B cell (primary cell): ENCODE measurements around the gene PCSK2. TPM values are rescaled to one million over a fixed set of nuclear protein-coding genes. Genes with fewer than 3 reads are reported as not detected.

Experiments
- ATAC-seq: fragments of 200-7000 bp; cut with Tn5 transposase; one replicate; pipeline ENCODE4 v1.10.0; 2021; ENCODE audit warnings: low read depth, mild to moderate bottlenecking, moderate number of reproducible peaks, moderate library complexity
- CTCF ChIA-PET: fragments of 350-600 bp; sonication (Branson Sonifier 250); formaldehyde crosslinking; loops from one replicate; lab custom pipeline; 2021; ENCODE audit warnings: antibody characterized with exemption, inconsistent platforms; lab: Charles Lee
- POLR2A ChIA-PET: fragments of 350-600 bp; sonication (Branson Sonifier 250); formaldehyde crosslinking; loops from one replicate; lab custom pipeline; 2021; ENCODE audit warnings: antibody characterized with exemption; lab: Charles Lee
- DNase-seq: peaks from one replicate; pipeline ENCODE4 v3.0.0; 2013
- H2AFZ ChIP-seq: 2 replicates; pipeline ENCODE4 v1.6.1; 2012; ENCODE audit warnings: mild to moderate bottlenecking, low read depth, low read length; ENCODE audit not compliant: insufficient read depth, poor library complexity, severe bottlenecking
- H3K27ac ChIP-seq, 2 donors: 1 replicate in 1 of 2; 2 replicates in 1 of 2; pipeline ENCODE4 v1.5.1; 2012 to 2013; ENCODE audit warnings: low read length in 2 of 2, mild to moderate bottlenecking in 2 of 2, moderate library complexity in 1 of 2
- H3K27me3 ChIP-seq, 4 experiments: fragments of 200-600 bp in 1 of 4; sonication (generic) in 1 of 4; replicated peaks in 1 of 4; 1 replicate in 2 of 4; 2 replicates in 2 of 4; pipeline versions ENCODE4 v1.6.1 to v1.7.0; 2013 to 2016; ENCODE audit warnings: low read length in 3 of 4, mild to moderate bottlenecking in 2 of 4, mixed read lengths in 1 of 4, moderate library complexity in 1 of 4; ENCODE audit not compliant: insufficient read depth in 4 of 4, control insufficient read depth in 3 of 4; ENCODE audit errors: control extremely low read depth in 1 of 4
- H3K36me3 ChIP-seq, 2 experiments: replicated peaks in 1 of 2; 1 replicate in 1 of 2; 2 replicates in 1 of 2; pipeline versions ENCODE4 v1.6.1 to v1.7.1; 2013; ENCODE audit warnings: low read length in 1 of 2; ENCODE audit not compliant: insufficient read depth in 2 of 2, control insufficient read depth in 1 of 2; ENCODE audit errors: control extremely low read depth in 1 of 2, extremely low read depth in 1 of 2
- H3K4me1 ChIP-seq, 2 donors: fragments of 200-600 bp in 1 of 2; sonication (generic) in 1 of 2; 1 replicate in 1 of 2; 2 replicates in 1 of 2; pipeline versions ENCODE4 v1.5.1 to v1.6.1; 2013 to 2017; ENCODE audit warnings: low read length in 2 of 2; ENCODE audit not compliant: control insufficient read depth in 2 of 2, insufficient read depth in 2 of 2
- H3K4me2 ChIP-seq: replicated peaks from 2 replicates; pipeline ENCODE3; 2012; ENCODE audit warnings: mild to moderate bottlenecking, low read depth, low read length; ENCODE audit not compliant: poor library complexity, severe bottlenecking
- H3K4me3 ChIP-seq, 5 experiments: fragments of 200-600 bp in 1 of 5; sonication (generic) in 1 of 5; 1 replicate in 3 of 5; 2 replicates in 2 of 5; pipeline versions ENCODE4 v1.5.1 to v1.7.0; 2011 to 2016; ENCODE audit warnings: low read length in 4 of 5, mild to moderate bottlenecking in 4 of 5, low read depth in 2 of 5, control low read depth in 1 of 5, moderate library complexity in 1 of 5; ENCODE audit not compliant: insufficient read depth in 1 of 5; ENCODE audit errors: control extremely low read depth in 1 of 5, extremely low read depth in 1 of 5
- H3K79me2 ChIP-seq: fragments of 200-600 bp; sonication (generic); one replicate; pipeline ENCODE4 v1.6.0; 2016; ENCODE audit warnings: low read length; ENCODE audit not compliant: control insufficient read depth, insufficient read depth
- H3K9ac ChIP-seq: fragments of 200-600 bp; sonication (generic); 2 replicates; pipeline ENCODE4 v1.6.1; 2017; ENCODE audit warnings: mild to moderate bottlenecking, low read length, moderate library complexity
- H3K9me3 ChIP-seq, 3 donors: one replicate each; pipeline versions ENCODE4 v1.6.1 to v1.7.1; 2013; ENCODE audit warnings: low read length in 2 of 3; ENCODE audit not compliant: control insufficient read depth in 2 of 3, insufficient read depth in 1 of 3; ENCODE audit errors: control extremely low read depth in 1 of 3
- H4K20me1 ChIP-seq: 2 replicates; pipeline ENCODE4 v1.6.0; 2012; ENCODE audit warnings: mild to moderate bottlenecking, low read length; ENCODE audit not compliant: insufficient read depth, control insufficient read depth, poor library complexity, severe bottlenecking
- H3K27ac Mint-ChIP-seq: one replicate; pipeline ENCODE4 v1.8.0; 2021; ENCODE audit warnings: mixed read lengths
- H3K27me3 Mint-ChIP-seq: one replicate; pipeline ENCODE4 v1.8.0; 2021; ENCODE audit warnings: mixed read lengths
- H3K4me1 Mint-ChIP-seq: one replicate; pipeline ENCODE4 v1.8.0; 2021; ENCODE audit warnings: mixed read lengths
- H3K4me3 Mint-ChIP-seq: one replicate; pipeline ENCODE4 v1.8.0; 2021; ENCODE audit warnings: mixed read lengths
- H3K9me3 Mint-ChIP-seq: one replicate; pipeline ENCODE4 v1.8.0; 2022; ENCODE audit warnings: mixed read lengths; ENCODE audit not compliant: insufficient read depth
- CTCF ChIP-seq: fragments of 200-600 bp; IDR thresholded peaks from one replicate; pipeline ENCODE4 v1.8.0; 2022; ENCODE audit warnings: antibody characterized with exemption, mild to moderate bottlenecking
- EZH2 ChIP-seq: IDR thresholded peaks from 2 replicates; pipeline ENCODE4 v1.6.1; 2012; ENCODE audit warnings: borderline replicate concordance, low read depth, mild to moderate bottlenecking, moderate library complexity, low read length; ENCODE audit not compliant: insufficient read depth, poor library complexity, severe bottlenecking
- WGBS: methylation state at CpG from one replicate; pipeline ENCODE4 v1.1.5; 2013; ENCODE audit warnings: missing lambda C conversion rate; ENCODE audit not compliant: insufficient coverage; 5-methylcytosine and 5-hydroxymethylcytosine counted together
- intact Hi-C: fragments of 100-400 bp; cut with micrococcal nuclease; formaldehyde crosslinking; loops from one replicate; pipeline ENCODE4 v1.10.0; 2022
- polyA plus RNA-seq: library from polyadenylated mRNA; depleted of rRNA; stranded (reverse); fragments of >200 nt; gene quantifications from 2 replicates; pipeline ENCODE4 v1.2.3, GENCODE V29; 2012
- total RNA-seq, 2 donors: library from RNA; stranded (reverse); fragments of 120-200 nt in 1 of 2; gene quantifications; 1 replicate in 1 of 2; 2 replicates in 1 of 2; pipeline versions ENCODE4 v1.2.3 to v1.2.4, GENCODE V29; 2013 to 2022

PCSK2 gene
- total and polyA plus RNA-seq, 2 donors (not counting 1 experiment from before 2014, with no cell fraction given): not detected

DNA sequence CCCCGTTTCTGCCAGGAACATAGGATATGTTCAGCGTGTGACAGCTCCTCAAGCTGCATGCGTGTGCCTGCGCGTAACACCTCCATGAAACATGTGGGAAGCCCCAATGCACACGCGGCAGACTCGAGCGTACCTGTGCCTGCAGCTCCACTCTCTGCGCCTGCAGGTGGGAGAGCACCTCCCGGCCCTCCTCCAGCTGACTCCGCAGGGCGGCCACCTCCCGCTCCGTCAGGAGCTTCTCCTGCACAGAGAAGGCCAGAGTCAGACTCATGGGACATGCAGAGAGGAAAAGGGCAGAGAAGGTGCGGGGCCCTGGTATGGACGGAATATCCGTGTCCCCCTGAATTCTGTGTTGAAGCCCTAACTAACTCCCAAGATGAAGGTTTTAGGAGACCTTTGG, 281.9 kb downstream of the PCSK2 start:
- ChIA-PET CTCF (interaction anchor here (1.3 kb wide), 1 partner anchor 141 kb away, joined by 3 read pairs; no protein-coding TSS in a partner anchor), POLR2A (no interaction called here)
- H3K4me1 ChIP-seq: peaks cover 9 to 17% of the 10 kb centered on the region in 2 donors
- Mint-ChIP-seq H3K4me1 (peaks cover 13% of the 10 kb centered on the region), H3K27me3 (peaks cover 8% of the 10 kb centered on the region), H3K9me3 (no peaks in the 10 kb centered on the region), H3K27ac (no peak overlapping the region), H3K4me3 (no peak overlapping the region)
- no peak overlapping the region for H3K4me2 ChIP-seq
- WGBS: 96% methylated on average over 15 of the region's 18 CpGs
- H3K9ac ChIP-seq: no peak overlapping the region
- no peak overlapping the region for H3K4me3 ChIP-seq
- no peaks in the 10 kb centered on the region for H3K9me3 ChIP-seq
- H2AFZ ChIP-seq: no peak overlapping the region
- intact Hi-C loops: loop anchor here (10.0 kb wide), 1 partner anchor 136 kb away; no protein-coding TSS in a partner anchor
- H3K27ac ChIP-seq: no peak overlapping the region
- ATAC-seq: no peak
- no peaks in the 10 kb centered on the region for H4K20me1 ChIP-seq
- H3K36me3 ChIP-seq: no peaks in the 10 kb centered on the region
- DNase-seq: no peak
- peaks cover 0 to 3% (median 0%) of the 10 kb centered on the region in 4 experiments for H3K27me3 ChIP-seq
- TF ChIP-seq CTCF: no peak
- TF ChIP-seq EZH2: no peak
- no peaks in the 10 kb centered on the region for H3K79me2 ChIP-seq

- Mint-ChIP-seq H3K27me3 (peaks cover 9% of the 10 kb centered on the region), H3K9me3 (no peaks in the 10 kb centered on the region), H3K4me3 (no peak overlapping the region), H3K27ac (no peak overlapping the region), H3K4me1 (peaks cover 2% of the 10 kb centered on the region)
- intact Hi-C loops: no loop called here
- ChIA-PET POLR2A (no interaction called here), CTCF (no interaction called here)
- H4K20me1 ChIP-seq: no peaks in the 10 kb centered on the region
- TF ChIP-seq CTCF (no peak), EZH2 (no peak)
- H3K9ac ChIP-seq: no peak overlapping the region
- DNase-seq: no peak
- H3K27ac ChIP-seq: no peak overlapping the region
- no peaks in the 10 kb centered on the region for H3K79me2 ChIP-seq
- no peak overlapping the region for H3K4me2 ChIP-seq
- H3K36me3 ChIP-seq: no peaks in the 10 kb centered on the region
- H3K9me3 ChIP-seq: no peaks in the 10 kb centered on the region
- H3K4me3 ChIP-seq: no peak overlapping the region
- peaks cover 2 to 4% of the 10 kb centered on the region in 2 donors for H3K4me1 ChIP-seq
- H2AFZ ChIP-seq: no peak overlapping the region
- 59% methylated on average over 3 of the region's 4 CpGs for WGBS
- no peak for ATAC-seq
- peaks cover 0 to 3% (median 0%) of the 10 kb centered on the region in 4 experiments for H3K27me3 ChIP-seq
These were observed 283.7 kb downstream of the PCSK2 start for GRCh38 chr20:17510548-17510947.
